Stimulated activated naive CD8-positive, alpha-beta T cell treated with anti-CD3 and anti-CD28 coated beads, Interleukin-15, Interleukin-2, amounts not matched to agents 100 ng/mL and 50 ng/mL, for 24 hours (primary cell): ENCODE results near the gene PTGS1.

Source experiments
- H3K27ac Mint-ChIP-seq: one replicate; pipeline ENCODE4 v1.8.0; 2021; ENCODE audit warnings: mild to moderate bottlenecking, mixed read lengths
- H3K27me3 Mint-ChIP-seq: one replicate; pipeline ENCODE4 v1.8.0; 2021; ENCODE audit warnings: mixed read lengths
- H3K36me3 Mint-ChIP-seq: one replicate; pipeline ENCODE4 v1.8.0; 2021; ENCODE audit warnings: low read depth, mixed read lengths
- H3K4me1 Mint-ChIP-seq: one replicate; pipeline ENCODE4 v1.8.0; 2021; ENCODE audit warnings: low read depth, mixed read lengths
- H3K4me3 Mint-ChIP-seq: one replicate; pipeline ENCODE4 v1.8.0; 2021; ENCODE audit warnings: mild to moderate bottlenecking, mixed read lengths
- H3K9me3 Mint-ChIP-seq: one replicate; pipeline ENCODE4 v1.8.0; 2021; ENCODE audit warnings: mixed read lengths

PTGS1 gene

DNA sequence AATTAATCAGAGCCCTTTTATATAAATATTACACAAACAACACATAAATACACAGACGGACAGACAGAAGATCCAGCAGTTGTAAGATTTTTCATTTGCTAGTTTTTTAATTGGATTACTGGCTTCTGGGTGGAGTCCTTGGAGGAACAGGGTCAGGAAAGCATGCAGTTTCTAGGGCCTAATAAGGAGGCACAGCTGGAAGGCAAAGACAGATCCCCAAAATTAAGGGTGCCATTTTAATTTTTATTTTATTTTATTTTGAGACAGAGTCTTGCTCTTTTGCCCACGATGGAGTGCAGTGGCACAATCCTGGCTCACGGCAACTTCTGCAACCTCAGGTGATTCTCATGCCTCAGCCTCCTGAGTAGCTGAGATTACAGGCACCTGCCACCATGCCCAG, 49.5 kb downstream of the PTGS1 start:
- Mint-ChIP-seq H3K4me3 (no peak overlapping the region), H3K4me1 (no peaks in the 10 kb centered on the region), H3K36me3 (peaks cover 29% of the 10 kb centered on the region), H3K27me3 (peaks cover 45% of the 10 kb centered on the region), H3K9me3 (peaks cover 22% of the 10 kb centered on the region), H3K27ac (no peak overlapping the region)

DNA sequence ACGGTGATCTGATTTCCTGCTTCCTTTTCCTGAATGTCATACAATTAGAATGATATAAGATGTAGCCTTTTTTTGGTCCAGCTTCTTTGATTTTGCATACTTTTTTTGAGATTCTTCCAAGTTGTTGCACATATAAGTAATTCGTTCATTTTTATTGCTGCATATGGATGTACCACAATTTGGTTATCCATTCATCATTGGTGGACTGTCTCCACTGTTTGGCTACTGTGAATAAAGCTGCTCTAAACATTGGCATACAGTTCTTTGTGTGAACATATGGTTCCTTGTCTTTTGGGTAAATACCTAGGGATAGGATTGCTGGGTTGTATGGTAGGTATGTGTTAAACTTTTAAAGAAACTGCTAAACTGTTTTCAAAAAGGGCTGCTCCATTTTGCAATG, 54.3 kb downstream of the PTGS1 start:
- H3K27me3 Mint-ChIP-seq, result peaks cover 44% of the 10 kb centered on the region
- no peak overlapping the region for H3K4me3 Mint-ChIP-seq
- no peaks in the 10 kb centered on the region for H3K4me1 Mint-ChIP-seq
- peaks cover 21% of the 10 kb centered on the region for H3K9me3 Mint-ChIP-seq
- peaks cover 14% of the 10 kb centered on the region for H3K36me3 Mint-ChIP-seq
- H3K27ac Mint-ChIP-seq, result no peak overlapping the region

DNA sequence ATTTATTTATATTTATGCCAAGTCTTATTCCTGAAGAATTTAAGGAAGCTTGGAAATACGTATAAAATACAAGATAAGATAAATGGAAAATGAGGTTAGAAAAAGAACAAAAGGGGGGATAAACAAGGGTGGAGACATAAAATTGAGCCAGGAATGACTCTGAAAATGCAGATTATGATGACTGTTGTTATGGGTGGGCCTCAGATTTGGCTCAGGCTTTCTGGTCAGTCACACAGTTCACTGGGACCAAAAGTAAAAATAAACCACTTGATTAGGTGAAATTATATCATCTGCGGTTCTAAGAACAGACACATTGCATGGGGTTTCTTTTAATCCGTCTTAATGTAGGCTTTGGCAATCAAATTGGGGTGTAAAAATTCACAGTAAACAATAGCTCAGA, 55.9 kb downstream of the PTGS1 start:
- Mint-ChIP-seq H3K9me3 (peaks cover 12% of the 10 kb centered on the region), H3K27me3 (peaks cover 37% of the 10 kb centered on the region), H3K4me3 (no peak overlapping the region)

DNA sequence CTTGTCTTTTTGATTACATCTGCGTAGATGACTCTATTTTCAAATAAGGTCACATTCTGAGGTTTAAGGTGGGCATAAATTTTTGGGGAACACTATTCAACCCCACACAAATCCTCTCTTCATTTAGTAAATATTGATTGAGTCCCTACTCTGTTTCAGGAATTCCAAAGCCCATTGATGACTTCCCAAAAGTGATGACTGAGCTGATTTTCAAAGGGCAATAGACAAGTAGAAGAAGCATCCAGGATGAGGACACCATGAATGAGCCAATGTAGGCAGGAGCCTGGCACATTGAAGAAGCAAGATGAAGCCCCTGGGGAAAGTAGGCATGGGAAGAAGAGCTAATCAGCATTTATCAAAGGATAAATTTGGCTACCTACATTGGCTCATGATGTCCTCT, 71.7 kb downstream of the PTGS1 start:
- Mint-ChIP-seq H3K36me3 (no peaks in the 10 kb centered on the region), H3K4me3 (no peak overlapping the region), H3K4me1 (no peaks in the 10 kb centered on the region), H3K27me3 (peaks cover 63% of the 10 kb centered on the region), H3K9me3 (no peaks in the 10 kb centered on the region), H3K27ac (no peak overlapping the region)

More for the DNA sequence above, 55.9 kb downstream of the PTGS1 start:
- Mint-ChIP-seq H3K27ac (no peak overlapping the region), H3K4me1 (no peaks in the 10 kb centered on the region), H3K36me3 (peaks cover under 1% of the 10 kb centered on the region)

DNA sequence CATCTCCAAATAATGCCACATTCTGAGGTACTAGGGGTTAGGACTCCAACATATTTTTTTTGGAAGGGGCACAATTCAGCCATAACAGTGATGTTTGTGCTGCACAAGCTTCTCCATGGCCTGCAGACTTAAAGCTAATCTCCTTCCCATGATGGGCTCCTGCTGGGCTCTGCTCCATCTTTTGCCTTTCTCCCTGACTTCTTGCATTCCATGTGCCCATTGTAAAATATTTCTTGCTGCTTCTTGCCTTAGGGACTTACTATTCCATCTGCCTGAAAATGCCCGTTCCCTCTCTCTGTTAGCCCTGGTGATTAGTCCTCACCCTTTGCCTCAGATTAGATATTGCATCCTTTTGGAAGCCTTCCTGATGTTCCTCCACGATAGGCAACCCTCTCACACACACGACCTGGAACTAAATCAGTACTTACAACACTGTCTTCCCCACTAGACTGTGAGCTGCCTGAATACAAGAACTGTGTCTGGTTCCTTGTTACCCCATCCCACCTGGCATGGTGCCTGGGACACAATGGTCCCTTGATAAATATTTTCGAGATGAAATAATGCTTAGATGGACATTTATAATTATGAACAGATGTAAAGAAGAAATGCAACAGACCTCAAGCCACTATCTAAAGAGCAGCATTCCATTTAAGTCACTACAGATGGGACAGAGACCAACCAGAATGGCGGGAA, 73.4 kb downstream of the PTGS1 start:
- Mint-ChIP-seq H3K36me3 (no peaks in the 10 kb centered on the region), H3K4me3 (no peak overlapping the region), H3K27ac (no peak overlapping the region), H3K9me3 (no peaks in the 10 kb centered on the region), H3K27me3 (peaks cover 66% of the 10 kb centered on the region), H3K4me1 (no peaks in the 10 kb centered on the region)
